Keratinocyte (primary cell): Measurements from ENCODE around the gene TMEM63B. TPM values are rescaled to one million over a fixed set of nuclear protein-coding genes. Genes with fewer than 3 reads are reported as not detected.
A peak's percentile ranks its signal among the peaks of the same experiment; 100 is the strongest.

Source experiments
- DNase-seq: peaks from one replicate; pipeline ENCODE4 v3.0.0-alpha.2; 2011; ENCODE audit warnings: low read depth, missing footprints, low spot score
- FAIRE-seq: peaks from 2 replicates; lab custom pipeline; 2011; peaks lifted over from hg19 to GRCh38; lab: Jason Lieb, UNC
- H2AFZ ChIP-seq: 2 replicates; pipeline ENCODE4 v1.6.0; 2012; ENCODE audit warnings: low read length, control low read depth, inconsistent platforms; ENCODE audit not compliant: control insufficient read depth
- H3K27ac ChIP-seq: 2 replicates; pipeline ENCODE4 v1.5.1; 2011; ENCODE audit warnings: low read length; ENCODE audit not compliant: control insufficient read depth, insufficient read depth
- H3K27me3 ChIP-seq: 3 replicates; pipeline ENCODE4 v1.6.0; 2011; ENCODE audit warnings: low read length; ENCODE audit not compliant: control insufficient read depth, insufficient read depth; ENCODE audit errors: extremely low read depth
- H3K36me3 ChIP-seq, 2 experiments: 2 replicates in 1 of 2; 3 replicates in 1 of 2; pipeline ENCODE4 v1.5.1; 2011; ENCODE audit warnings: low read length in 2 of 2, mild to moderate bottlenecking in 1 of 2; ENCODE audit not compliant: control insufficient read depth in 2 of 2, insufficient read depth in 2 of 2; ENCODE audit errors: extremely low read depth in 1 of 2
- H3K4me1 ChIP-seq: 3 replicates; pipeline ENCODE4 v1.5.1; 2011; ENCODE audit warnings: low read length; ENCODE audit not compliant: control insufficient read depth, insufficient read depth; ENCODE audit errors: extremely low read depth
- H3K4me2 ChIP-seq: 3 replicates; pipeline ENCODE4 v1.6.0; 2011; ENCODE audit warnings: low read depth, low read length; ENCODE audit not compliant: control insufficient read depth, insufficient read depth; ENCODE audit errors: extremely low read depth
- H3K4me3 ChIP-seq, 3 experiments: fragments of 200-600 bp in 1 of 3; sonication (generic) in 1 of 3; 2 replicates in 2 of 3; 3 replicates in 1 of 3; pipeline ENCODE4 v1.5.1; 2011 to 2016; ENCODE audit warnings: low read length in 3 of 3, mild to moderate bottlenecking in 3 of 3, control low read depth in 2 of 3, inconsistent platforms in 1 of 3, low read depth in 1 of 3, mixed read lengths in 1 of 3, mixed run types in 1 of 3, moderate library complexity in 1 of 3; ENCODE audit not compliant: control insufficient read depth in 2 of 3, insufficient read depth in 2 of 3; ENCODE audit errors: extremely low read depth in 1 of 3
- H3K79me2 ChIP-seq: 2 replicates; pipeline ENCODE4 v1.6.0; 2012; ENCODE audit warnings: low read length; ENCODE audit not compliant: control insufficient read depth, insufficient read depth
- H3K9ac ChIP-seq: 3 replicates; pipeline ENCODE4 v1.6.0; 2011; ENCODE audit warnings: low read length; ENCODE audit not compliant: control insufficient read depth, insufficient read depth; ENCODE audit errors: extremely low read depth
- H3K9me1 ChIP-seq: 3 replicates; pipeline ENCODE4 v1.6.0; 2011; ENCODE audit warnings: low read length; ENCODE audit not compliant: control insufficient read depth, insufficient read depth; ENCODE audit errors: extremely low read depth
- H3K9me3 ChIP-seq: 2 replicates; pipeline ENCODE4 v1.5.1; 2012; ENCODE audit warnings: low read depth, low read length; ENCODE audit not compliant: control insufficient read depth
- H4K20me1 ChIP-seq: 3 replicates; pipeline ENCODE4 v1.6.0; 2011; ENCODE audit warnings: low read length; ENCODE audit not compliant: control insufficient read depth, insufficient read depth; ENCODE audit errors: extremely low read depth
- CTCF ChIP-seq, 3 experiments: IDR thresholded peaks in 1 of 3; conservative IDR thresholded peaks in 1 of 3; optimal IDR thresholded peaks in 1 of 3; 2 replicates in 2 of 3; 3 replicates in 1 of 3; pipeline versions ENCODE3 to v1.5.1; 2011; ENCODE audit warnings: low read length in 3 of 3, mild to moderate bottlenecking in 3 of 3, moderate library complexity in 2 of 3, control low read depth in 1 of 3, inconsistent platforms in 1 of 3; ENCODE audit not compliant: insufficient read depth in 2 of 3; ENCODE audit errors: extremely low read depth in 1 of 3
- EZH2 ChIP-seq: IDR thresholded peaks from one replicate; pipeline ENCODE4 v1.6.1; 2012; ENCODE audit warnings: inconsistent platforms, mild to moderate bottlenecking, low read length, moderate library complexity
- dilution Hi-C: fragments of 300-500 bp; cut with MboI; formaldehyde crosslinking; loops from one replicate; pipeline ENCODE4 v1.7.0; 2020; ENCODE audit warnings: low sequenced_read_pairs; ENCODE audit not compliant: extremely low pct_ligation_motif_present
- polyA plus RNA-seq, 5 experiments: library from polyadenylated mRNA; depleted of rRNA in 3 of 5; stranded (reverse) in 3 of 5; stranded (forward) in 1 of 5; unstranded in 1 of 5; fragments of >200 nt; gene quantifications; 1 replicate in 1 of 5; 2 replicates in 3 of 5; 3 replicates in 1 of 5; pipeline versions ENCODE4 v1.2.1 to v1.2.3, GENCODE V29; 2011 to 2012; ENCODE audit warnings: missing spikeins in 2 of 5, low read depth in 1 of 5, low replicate concordance in 1 of 5

Gene TMEM63B
- polyA plus RNA-seq, 1 donor (not counting 4 experiments of a cell fraction or from before 2014, with no cell fraction given), result 64.8 TPM

DNA sequence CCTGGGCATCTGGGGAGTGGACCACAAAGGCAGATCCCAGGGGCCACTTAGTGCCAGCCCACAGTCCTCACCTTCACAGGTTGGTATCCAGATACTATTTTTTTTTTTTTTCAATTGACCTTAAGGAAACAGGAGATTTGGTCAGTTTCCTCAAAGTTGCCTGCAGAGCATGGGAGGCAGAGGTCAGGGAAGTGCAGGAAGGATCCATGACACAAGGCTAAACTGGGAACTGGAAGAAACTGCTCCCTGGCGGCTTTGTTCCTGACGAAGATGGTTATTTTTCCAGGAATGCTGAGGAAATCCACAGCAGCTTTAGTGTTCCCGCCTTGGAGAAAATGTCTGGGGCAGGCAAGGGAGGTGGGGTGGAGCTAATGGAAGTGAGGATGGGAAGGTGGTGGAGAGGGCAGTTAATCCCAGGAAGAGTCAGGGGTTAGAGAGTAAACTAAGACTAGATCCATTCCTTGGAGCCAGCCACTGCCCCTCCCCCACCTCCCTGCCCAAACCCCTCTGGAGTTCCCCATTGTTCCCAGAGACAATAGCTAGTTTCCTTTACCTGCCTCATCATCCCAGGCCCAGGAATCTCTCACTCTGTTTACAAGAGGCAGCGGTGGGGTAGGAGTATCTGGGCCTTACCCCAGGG is 75.1 kb downstream of the TMEM63B start:
- H3K9me1 ChIP-seq, result no peaks in the 10 kb centered on the region
- no peak overlapping the region for H3K9ac ChIP-seq
- no peaks in the 10 kb centered on the region for H3K79me2 ChIP-seq
- no peaks in the 10 kb centered on the region for H3K27me3 ChIP-seq
- H3K4me1 ChIP-seq, result peaks cover 37% of the 10 kb centered on the region
- no peaks in the 10 kb centered on the region for H3K36me3 ChIP-seq
- H2AFZ ChIP-seq, result no peak overlapping the region
- no peak overlapping the region for H3K27ac ChIP-seq
- TF ChIP-seq EZH2, result no peak
- no peak for TF ChIP-seq CTCF (optimal IDR thresholded peaks at IDR 0.05 in 1 of 3, IDR thresholded peaks at IDR 0.05 in 1 of 3, conservative IDR thresholded peaks at IDR 0.05 in 1 of 3; ENCODE audit: extremely low read depth in 1 of 3, insufficient read depth in 2 of 3, low read length in 3 of 3)
- FAIRE-seq (no peak), DNase-seq (no peak)
- H4K20me1 ChIP-seq, result no peaks in the 10 kb centered on the region
- H3K9me3 ChIP-seq, result no peaks in the 10 kb centered on the region
- peak overlapping the region; percentile 73 for H3K4me2 ChIP-seq
- no peak overlapping the region for H3K4me3 ChIP-seq
- dilution Hi-C loops, result no loop called here

- Histone ChIP-seq H3K9me1 (no peaks in the 10 kb centered on the region), H3K9me3 (no peaks in the 10 kb centered on the region), H4K20me1 (no peaks in the 10 kb centered on the region), H3K4me2 (no peak overlapping the region), H3K27ac (no peak overlapping the region), H2AFZ (no peak overlapping the region), H3K27me3 (no peaks in the 10 kb centered on the region), H3K9ac (no peak overlapping the region), H3K4me3 (no peak overlapping the region), H3K36me3 (no peaks in the 10 kb centered on the region), H3K79me2 (no peaks in the 10 kb centered on the region), H3K4me1 (peaks cover 37% of the 10 kb centered on the region)
- dilution Hi-C loops, result no loop called here
- TF ChIP-seq EZH2, result no peak
- no peak for TF ChIP-seq CTCF (optimal IDR thresholded peaks at IDR 0.05 in 1 of 3, IDR thresholded peaks at IDR 0.05 in 1 of 3, conservative IDR thresholded peaks at IDR 0.05 in 1 of 3; ENCODE audit: extremely low read depth in 1 of 3, insufficient read depth in 2 of 3, low read length in 3 of 3)
- DNase-seq (no peak), FAIRE-seq (no peak)
Measured at GRCh38 chr6:44202972-44203750, 75.8 kb downstream of the TMEM63B start.
